DOHH2 (cell line): ENCODE results near the gene UMAD1.

ENCODE experiments used
- H3F3A ChIP-seq: fragments of 200-600 bp; sonication (generic), shearing (Covaris generic); 2 replicates; pipeline ENCODE4 v1.6.0; 2016; ENCODE audit warnings: antibody characterized with exemption, mild to moderate bottlenecking; ENCODE audit not compliant: control insufficient read depth, insufficient read depth
- H3K27ac ChIP-seq: fragments of 200-600 bp; sonication (generic); 2 replicates; pipeline ENCODE4 v1.5.1; 2014; ENCODE audit warnings: low read depth, mild to moderate bottlenecking, low read length, moderate library complexity
- H3K27me3 ChIP-seq: fragments of 200-600 bp; sonication (generic); 2 replicates; pipeline ENCODE4 v1.6.1; 2014; ENCODE audit warnings: mild to moderate bottlenecking, low read length, mixed read lengths; ENCODE audit not compliant: control insufficient read depth
- H3K36me3 ChIP-seq: fragments of 200-600 bp; sonication (generic); 2 replicates; pipeline ENCODE4 v1.6.1; 2014; ENCODE audit warnings: mild to moderate bottlenecking, low read length, moderate library complexity, mixed read lengths; ENCODE audit not compliant: control insufficient read depth
- H3K4me1 ChIP-seq: fragments of 200-600 bp; sonication (generic); 2 replicates; pipeline ENCODE4 v1.6.1; 2014; ENCODE audit warnings: mild to moderate bottlenecking, low read length, mixed read lengths; ENCODE audit not compliant: control insufficient read depth
- H3K4me2 ChIP-seq: fragments of 200-600 bp; sonication (generic); 2 replicates; pipeline ENCODE4 v1.6.0; 2014; ENCODE audit warnings: mild to moderate bottlenecking, low read length, moderate library complexity
- H3K4me3 ChIP-seq: fragments of 200-600 bp; sonication (generic); 2 replicates; pipeline ENCODE4 v1.5.1; 2014; ENCODE audit warnings: mild to moderate bottlenecking, low read length, mixed read lengths
- H3K79me2 ChIP-seq: fragments of 200-600 bp; sonication (generic); 2 replicates; pipeline ENCODE4 v1.6.1; 2014; ENCODE audit warnings: mild to moderate bottlenecking, low read length, mixed read lengths; ENCODE audit not compliant: control insufficient read depth
- H3K9me2 ChIP-seq: fragments of 200-600 bp; sonication (generic); replicated peaks from 2 replicates; pipeline ENCODE4 v1.6.1; 2014; ENCODE audit warnings: mild to moderate bottlenecking, low read length, mixed read lengths; ENCODE audit not compliant: control insufficient read depth
- H3K9me3 ChIP-seq: fragments of 200-600 bp; sonication (generic); 2 replicates; pipeline ENCODE4 v1.6.1; 2014; ENCODE audit warnings: antibody characterized with exemption, low read length, mixed read lengths; ENCODE audit not compliant: control insufficient read depth, insufficient read depth
- H4K20me1 ChIP-seq: fragments of 200-600 bp; sonication (generic); 2 replicates; pipeline ENCODE4 v1.6.0; 2014; ENCODE audit warnings: low read depth, mild to moderate bottlenecking, antibody characterized with exemption, low read length, moderate library complexity; ENCODE audit not compliant: control insufficient read depth, insufficient read depth
- CTCF ChIP-seq: fragments of 200-600 bp; sonication (generic); IDR thresholded peaks from one replicate; pipeline ENCODE4 v1.5.1; 2014; ENCODE audit warnings: antibody characterized with exemption, mild to moderate bottlenecking, low read depth, low read length; ENCODE audit not compliant: poor library complexity, severe bottlenecking
- EZH2phosphoT487 ChIP-seq: fragments of 200-600 bp; sonication (generic); IDR thresholded peaks from 2 replicates; pipeline ENCODE4 v1.6.1; 2017; ENCODE audit warnings: borderline replicate concordance, mild to moderate bottlenecking, antibody characterized with exemption, low read length, moderate library complexity, mixed read lengths

The UMAD1 gene

GRCh38 chr7:7918736-7919448 lies 278.3 kb downstream of the UMAD1 start:
- peak overlapping the region; percentile 55; the same call in 1 of the 2 replicates for H3K27ac ChIP-seq
- H3K4me1 ChIP-seq, result peaks cover 58% of the 10 kb centered on the region

GRCh38 chr7:7919449-7919945 lies 278.9 kb downstream of the UMAD1 start:
- H3K79me2 ChIP-seq, result no peaks in the 10 kb centered on the region
- H3K27me3 ChIP-seq, result no peaks in the 10 kb centered on the region
- H3K27ac ChIP-seq, result peak overlapping the region; percentile 55
- TF ChIP-seq EZH2phosphoT487 (no peak), CTCF (no peak)
- H3K9me3 ChIP-seq, result no peaks in the 10 kb centered on the region
- peaks cover 64% of the 10 kb centered on the region for H3K4me1 ChIP-seq
- H3K4me3 ChIP-seq, result peak overlapping the region; percentile 59
- H4K20me1 ChIP-seq, result no peaks in the 10 kb centered on the region
- no peaks in the 10 kb centered on the region; the same call in 1 of the 2 replicates for H3K36me3 ChIP-seq
- peaks cover 4% of the 10 kb centered on the region; the same call in 1 of the 2 replicates for H3F3A ChIP-seq
- peak overlapping the region; percentile 76 for H3K4me2 ChIP-seq
- no peaks in the 10 kb centered on the region for H3K9me2 ChIP-seq

More at GRCh38 chr7:7918736-7919448, 278.3 kb downstream of the UMAD1 start:
- no peaks in the 10 kb centered on the region for H3K9me2 ChIP-seq
- H3K4me3 ChIP-seq, result peak overlapping the region; percentile 33
- H3F3A ChIP-seq, result peaks cover 4% of the 10 kb centered on the region; the same call in 1 of the 2 replicates
- no peak for TF ChIP-seq CTCF
- TF ChIP-seq EZH2phosphoT487, result no peak
- no peaks in the 10 kb centered on the region for H4K20me1 ChIP-seq
- H3K27me3 ChIP-seq, result no peaks in the 10 kb centered on the region
- H3K4me2 ChIP-seq, result peak overlapping the region; percentile 76
- H3K79me2 ChIP-seq, result no peaks in the 10 kb centered on the region
- no peaks in the 10 kb centered on the region for H3K9me3 ChIP-seq
- no peaks in the 10 kb centered on the region; the same call in 1 of the 2 replicates for H3K36me3 ChIP-seq

GRCh38 chr7:7920056-7920455 lies 279.5 kb downstream of the UMAD1 start:
- Histone ChIP-seq H3K4me3 (peak overlapping the region; percentile 59), H3K4me2 (peak overlapping the region; percentile 76), H4K20me1 (no peaks in the 10 kb centered on the region), H3K9me3 (no peaks in the 10 kb centered on the region), H3F3A (peaks cover 4% of the 10 kb centered on the region; the same call in 1 of the 2 replicates), H3K27me3 (no peaks in the 10 kb centered on the region), H3K4me1 (peaks cover 67% of the 10 kb centered on the region), H3K79me2 (no peaks in the 10 kb centered on the region), H3K27ac (peak overlapping the region; percentile 55), H3K9me2 (no peaks in the 10 kb centered on the region), H3K36me3 (no peaks in the 10 kb centered on the region; the same call in 1 of the 2 replicates)
- TF ChIP-seq CTCF (no peak), EZH2phosphoT487 (no peak)
